Measurements from ENCODE around the gene NBEAL1.
A peak's percentile ranks its signal among the peaks of the same experiment; 100 is the strongest.
"Not testable (repeated sequence)": the region's sequence is repeated elsewhere in the genome, so short reads cannot be mapped to it uniquely, and the experiment has no call there.

NBEAL1 gene

DNA sequence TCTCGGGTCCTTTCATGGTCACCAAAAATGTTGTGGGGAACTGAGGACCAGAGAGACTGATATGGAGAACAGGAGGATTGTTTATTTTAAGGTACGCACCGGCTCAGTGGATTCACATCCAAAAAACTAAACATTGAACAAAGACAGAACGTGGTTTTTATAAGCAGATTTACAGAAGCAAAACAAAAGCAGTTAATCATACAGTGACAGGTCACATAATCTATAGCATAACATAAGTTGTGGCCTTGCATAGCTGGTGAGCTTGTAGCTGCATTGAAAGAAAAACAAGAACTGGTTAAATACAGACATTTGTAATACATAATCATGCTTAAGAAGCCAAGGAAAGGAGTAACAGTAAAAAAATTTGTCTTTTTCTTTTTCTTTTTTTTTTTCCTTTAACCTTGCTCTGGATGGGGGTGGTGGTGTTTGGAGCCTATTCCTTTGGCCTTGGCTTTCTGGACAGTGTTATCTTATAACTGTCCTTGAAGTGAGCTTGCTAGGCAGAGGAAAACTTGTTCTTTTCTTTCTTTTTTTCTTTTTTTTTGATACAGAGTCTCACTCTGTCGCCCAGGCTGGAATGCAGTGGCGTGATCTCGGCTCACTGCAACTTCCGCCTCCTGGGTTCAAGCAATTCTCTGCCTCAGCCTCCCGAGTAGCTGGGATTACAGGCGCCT is 238.9 kb downstream of the NBEAL1 start:
- CTCF ChIA-PET; POLR2A ChIA-PET; DNase-seq (ENCODE audit: extremely low spot score): not testable (repeated sequence)
- TF ChIP-seq, protein P1, sequence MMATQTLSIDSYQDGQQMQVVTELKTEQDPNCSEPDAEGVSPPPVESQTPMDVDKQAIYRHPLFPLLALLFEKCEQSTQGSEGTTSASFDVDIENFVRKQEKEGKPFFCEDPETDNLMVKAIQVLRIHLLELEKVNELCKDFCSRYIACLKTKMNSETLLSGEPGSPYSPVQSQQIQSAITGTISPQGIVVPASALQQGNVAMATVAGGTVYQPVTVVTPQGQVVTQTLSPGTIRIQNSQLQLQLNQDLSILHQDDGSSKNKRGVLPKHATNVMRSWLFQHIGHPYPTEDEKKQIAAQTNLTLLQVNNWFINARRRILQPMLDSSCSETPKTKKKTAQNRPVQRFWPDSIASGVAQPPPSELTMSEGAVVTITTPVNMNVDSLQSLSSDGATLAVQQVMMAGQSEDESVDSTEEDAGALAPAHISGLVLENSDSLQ (IDR thresholded peaks at IDR 0.05) = peak; percentile 14; the same call in 1 of the 2 replicates

DNA sequence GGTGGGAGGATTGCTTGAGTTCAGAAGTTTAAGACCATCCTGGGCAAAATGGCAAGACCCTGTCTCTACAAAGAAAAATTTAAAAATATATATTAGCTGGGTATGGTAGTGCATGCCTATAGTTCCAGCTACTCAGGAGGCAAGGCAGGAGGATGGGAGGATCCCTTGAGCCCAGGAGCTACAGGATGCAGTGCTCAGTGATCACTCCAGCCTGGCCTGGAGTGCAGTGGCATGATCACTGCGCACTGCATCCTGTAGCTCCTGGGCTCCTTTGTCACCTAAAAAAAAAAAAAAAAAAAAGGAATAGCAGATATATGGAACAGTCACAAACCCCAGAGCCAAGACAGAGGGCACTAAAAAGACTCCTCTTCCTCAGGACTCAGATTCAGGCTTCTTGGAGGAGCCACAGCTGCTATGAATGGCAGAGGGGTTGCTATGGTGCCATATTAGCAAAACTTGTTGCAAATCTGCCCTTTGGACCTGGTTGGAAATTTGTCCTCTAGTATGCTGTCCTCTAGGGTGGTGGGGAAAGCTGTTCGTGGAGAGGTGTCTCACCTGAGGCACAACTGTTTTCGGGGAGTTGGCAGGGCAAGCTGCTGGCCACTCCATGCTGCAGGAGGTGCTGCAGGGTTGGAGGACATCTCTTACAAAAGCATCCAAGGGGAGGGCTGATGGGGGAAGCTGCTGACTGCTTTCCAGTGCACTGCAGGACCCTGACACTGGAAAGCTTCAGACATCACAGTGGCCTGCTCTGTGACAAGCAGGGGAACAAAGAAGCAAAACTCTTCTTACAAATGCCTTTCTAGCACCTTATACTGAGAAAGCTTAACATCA is 246.9 kb downstream of the NBEAL1 start:
- CTCF ChIA-PET = interaction anchor here (0.6 kb wide), 1 partner anchor 79 kb away, joined by 3 read pairs; no protein-coding TSS in a partner anchor

More for the DNA sequence above, 246.9 kb downstream of the NBEAL1 start:
- DNase-seq (ENCODE audit: extremely low spot score) = no peak
- TF ChIP-seq SUZ12 (IDR thresholded peaks at IDR 0.05) (no peak), SP1 (IDR thresholded peaks at IDR 0.05) (no peak), BHLHE40 (IDR thresholded peaks at IDR 0.05; ENCODE audit: borderline replicate concordance) (no peak), L3MBTL2 (conservative IDR thresholded peaks at IDR 0.05) (no peak), CTBP1 (IDR thresholded peaks at IDR 0.05; ENCODE audit: borderline replicate concordance) (no peak), LEF1 (IDR thresholded peaks at IDR 0.05; ENCODE audit: borderline replicate concordance) (no peak), FOXM1 (IDR thresholded peaks at IDR 0.05; ENCODE audit: borderline replicate concordance) (no peak), ARNT (IDR thresholded peaks at IDR 0.05) (no peak), HDGF (IDR thresholded peaks at IDR 0.05; ENCODE audit: borderline replicate concordance) (no peak), FOXA1 (IDR thresholded peaks at IDR 0.05) (no peak), NFRKB (IDR thresholded peaks at IDR 0.05) (no peak), FOXK2 (IDR thresholded peaks at IDR 0.05) (no peak), TARDBP (IDR thresholded peaks at IDR 0.05) (no peak), ELF4 (IDR thresholded peaks at IDR 0.05) (no peak), ZNF384 (IDR thresholded peaks at IDR 0.05) (no peak)
- TF ChIP-seq, protein P1 (IDR thresholded peaks at IDR 0.05) = no peak
- POLR2A ChIA-PET = interaction anchor here (2.1 kb wide), 1 partner anchor 22 kb away, joined by 7 read pairs; the partner anchor contains the start of gene CYP20A1
